IPS DF 4.7 (cell line): Measurements from ENCODE around the gene MRAP.

Experiments
- DNase-seq: peaks from one replicate; pipeline ENCODE4 v3.0.0-alpha.2; 2013; ENCODE audit warnings: low spot score; ENCODE audit errors: extremely low read depth

MRAP gene

DNA sequence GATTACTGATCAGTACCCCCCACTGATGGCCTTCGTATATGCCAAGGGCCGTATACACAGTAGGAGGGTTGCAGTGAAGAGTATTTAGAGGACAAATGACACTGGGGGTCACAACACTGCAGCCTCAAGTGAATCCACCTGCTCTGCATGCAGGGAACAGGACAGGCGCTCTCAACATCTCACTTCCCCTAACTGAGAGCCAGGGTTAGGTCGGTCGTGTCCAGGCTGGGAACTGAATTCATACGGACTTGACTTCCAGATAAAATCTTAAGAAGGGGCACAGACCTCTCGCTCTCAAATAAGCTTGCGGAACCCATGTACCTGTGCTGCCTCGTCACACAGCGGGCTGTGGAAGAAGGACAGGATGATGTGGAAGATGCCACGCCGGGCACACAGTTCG lies 22.8 kb downstream of the MRAP start:
- DNase-seq, result no peak

- DNase-seq, result no peak
Measured at GRCh38 chr21:32322103-32322502, 23.4 kb downstream of the MRAP start.

DNA sequence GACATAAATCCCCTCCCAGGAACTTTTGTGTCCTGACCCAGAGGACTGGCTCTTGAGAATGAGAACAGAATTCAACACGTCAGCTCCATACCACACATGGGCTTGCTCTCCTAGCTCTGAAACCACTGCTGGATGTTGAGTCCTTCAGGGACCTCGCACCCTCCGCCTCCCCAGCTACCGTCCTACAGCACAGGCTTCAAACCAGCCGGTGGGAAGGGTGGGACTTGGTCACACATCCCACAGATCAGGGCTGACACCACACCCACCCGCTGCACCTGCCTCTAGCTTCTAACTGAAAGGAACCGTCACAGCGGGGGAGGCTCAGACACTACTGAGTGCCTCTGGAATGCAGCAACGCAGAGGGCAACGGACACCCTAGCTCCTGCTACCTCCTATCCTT lies 24.0 kb downstream of the MRAP start:
- no peak for DNase-seq

GRCh38 chr21:32325706-32326105 lies 27.1 kb downstream of the MRAP start:
- DNase-seq, result no peak

- DNase-seq, result no peak
Measured at GRCh38 chr21:32328595-32328994, 29.9 kb downstream of the MRAP start.

DNA sequence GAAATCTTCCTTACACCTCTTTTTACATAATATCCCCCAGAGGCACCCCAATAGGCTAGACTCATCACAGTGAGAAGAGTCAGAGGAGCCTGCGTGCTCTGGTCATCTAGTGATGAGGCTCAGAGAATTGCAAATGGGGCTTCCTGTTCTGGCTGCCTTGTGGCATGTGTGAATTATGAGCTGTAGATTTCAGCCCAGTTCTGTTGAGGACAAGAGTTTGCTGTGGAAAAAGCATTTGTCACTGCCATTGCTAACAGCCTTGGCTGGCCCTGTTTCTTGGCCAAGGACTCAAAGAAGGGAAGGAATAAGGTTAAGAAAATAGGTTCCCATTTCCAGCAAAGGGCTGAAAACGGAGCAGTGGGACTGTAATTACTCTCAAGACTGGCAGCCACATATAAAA lies 30.7 kb downstream of the MRAP start:
- no peak for DNase-seq

GRCh38 chr21:32329776-32330175 lies 31.1 kb downstream of the MRAP start:
- no peak for DNase-seq

DNA sequence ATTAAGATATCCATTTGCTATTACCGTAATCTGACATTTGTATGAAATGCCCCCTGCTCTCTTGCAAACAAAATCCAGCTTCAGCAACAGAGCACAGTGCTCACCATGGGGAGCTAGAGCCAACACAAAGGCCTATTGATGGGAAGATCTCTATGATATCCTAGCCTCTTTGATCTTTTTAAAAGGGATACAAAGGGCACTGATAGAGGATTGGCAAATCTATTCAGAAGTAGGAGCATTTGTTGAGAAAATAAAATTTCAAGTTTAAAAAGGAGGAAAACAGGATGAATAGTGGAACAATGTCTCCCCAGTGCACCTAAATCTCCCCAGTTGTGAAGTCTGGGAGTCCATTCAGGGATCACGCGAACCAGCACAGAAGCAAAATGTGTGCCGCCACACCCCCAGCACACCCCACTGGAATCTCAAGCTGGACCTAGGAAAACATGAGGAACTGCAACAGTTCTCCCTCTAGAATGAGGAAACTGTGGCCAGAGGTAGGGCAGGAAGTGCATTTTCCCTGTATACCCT lies 32.2 kb downstream of the MRAP start:
- no peak for DNase-seq

- no peak for DNase-seq
Measured at GRCh38 chr21:32331444-32332305, 33.0 kb downstream of the MRAP start.

DNA sequence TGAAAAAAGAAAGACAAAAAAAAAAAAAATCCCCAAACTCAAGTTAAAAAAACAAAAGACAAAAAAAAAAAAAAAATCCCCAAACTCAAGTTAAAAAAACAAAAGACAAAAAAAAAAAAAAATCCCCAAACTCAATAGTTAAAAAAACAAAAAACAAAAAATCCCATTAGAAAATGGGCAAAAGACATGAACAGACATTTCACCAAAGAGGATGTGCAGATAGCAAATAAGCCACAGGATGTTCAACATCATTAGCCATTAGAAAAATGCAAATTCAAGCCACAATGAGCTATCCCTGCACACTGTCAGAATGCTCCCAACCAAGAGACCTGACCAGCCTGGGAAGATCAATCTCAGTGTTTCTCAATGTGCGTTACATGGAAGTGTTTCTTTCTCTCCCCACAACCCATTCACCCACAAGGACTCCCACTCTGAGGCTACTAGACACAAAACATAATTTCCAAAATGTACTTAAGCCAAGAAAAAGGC lies 33.9 kb downstream of the MRAP start:
- no peak for DNase-seq

- no peak for DNase-seq
Measured at GRCh38 chr21:32333953-32334673, 35.5 kb downstream of the MRAP start.

DNA sequence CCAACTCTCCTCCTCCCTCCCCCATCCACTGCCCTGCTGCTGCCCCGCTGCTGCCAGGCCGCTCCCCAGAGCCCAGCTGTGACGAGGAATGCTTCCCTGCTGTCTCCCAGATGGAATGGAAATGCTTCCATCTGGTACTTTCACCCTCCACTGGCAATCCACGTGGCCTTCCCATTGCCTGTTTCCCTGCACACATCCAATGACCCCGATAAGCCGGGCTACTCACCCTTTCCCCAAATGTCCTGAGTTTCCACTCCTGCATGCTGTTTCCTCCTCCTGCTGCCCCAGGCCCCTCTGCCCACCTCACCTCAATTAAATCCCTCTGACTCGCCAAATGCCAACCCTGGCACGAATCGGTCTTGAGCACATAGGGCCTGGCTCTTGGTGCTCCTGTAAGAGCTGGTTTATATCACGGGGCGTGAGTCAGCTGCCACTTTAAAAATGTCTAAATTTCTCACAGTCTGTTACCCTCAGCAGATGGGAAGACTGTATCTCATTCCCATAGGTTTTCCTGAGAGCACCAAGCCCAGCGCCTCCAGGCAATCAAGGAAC lies 36.4 kb downstream of the MRAP start:
- no peak for DNase-seq

GRCh38 chr21:32335601-32336575 lies 37.2 kb downstream of the MRAP start:
- DNase-seq, result no peak

GRCh38 chr21:32336711-32337110 lies 38.1 kb downstream of the MRAP start:
- no peak for DNase-seq

- no peak for DNase-seq
Measured at GRCh38 chr21:32337206-32337605, 38.6 kb downstream of the MRAP start.

- no peak for DNase-seq
Measured at GRCh38 chr21:32338209-32338921, 39.7 kb downstream of the MRAP start.

- no peak for DNase-seq
Measured at GRCh38 chr21:32340863-32341848, 42.5 kb downstream of the MRAP start.

DNA sequence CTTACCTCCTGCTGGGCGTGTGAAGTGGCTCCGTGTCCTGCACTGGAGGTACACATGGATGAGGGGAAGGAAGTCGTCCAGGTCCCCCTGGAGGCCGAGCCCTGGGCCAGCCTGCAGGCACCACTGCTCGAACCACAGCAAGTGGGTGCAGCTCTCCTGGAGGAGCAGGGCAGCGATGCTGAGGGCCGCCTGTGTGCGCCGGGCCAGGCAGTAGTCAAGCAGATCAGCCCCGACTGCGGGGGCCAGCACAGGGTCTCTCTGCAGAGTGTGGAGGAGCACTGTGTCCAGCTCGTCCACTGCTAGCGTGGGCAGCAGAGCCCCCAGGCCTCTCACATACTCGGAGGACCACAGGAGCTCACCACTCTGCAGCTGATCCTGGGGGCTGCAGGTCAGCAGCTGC lies 48.3 kb downstream of the MRAP start:
- no peak for DNase-seq

DNA sequence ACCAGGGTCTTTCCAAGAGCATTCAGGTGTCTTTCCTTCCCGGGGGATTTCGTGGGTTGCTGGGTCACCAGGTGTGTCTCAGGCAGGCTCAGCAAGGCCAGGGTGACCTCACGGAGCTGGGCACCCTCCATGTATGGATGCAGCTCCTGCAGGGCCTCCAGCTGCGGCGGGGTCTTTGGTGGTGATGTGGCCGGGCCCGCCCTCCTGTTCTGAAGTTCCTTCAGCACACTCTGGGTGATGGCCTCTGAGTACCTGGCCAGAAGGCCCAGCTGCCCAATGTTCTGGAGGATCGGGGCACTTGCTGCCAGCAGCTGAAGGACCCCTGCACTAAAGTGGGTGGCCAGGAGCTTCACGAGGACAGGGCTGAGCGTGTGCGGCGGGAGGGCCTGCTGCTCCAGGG lies 48.7 kb downstream of the MRAP start:
- DNase-seq, result no peak
